Measurements from ENCODE around the gene SMAGP.

- TF ChIP-seq, protein P1, sequence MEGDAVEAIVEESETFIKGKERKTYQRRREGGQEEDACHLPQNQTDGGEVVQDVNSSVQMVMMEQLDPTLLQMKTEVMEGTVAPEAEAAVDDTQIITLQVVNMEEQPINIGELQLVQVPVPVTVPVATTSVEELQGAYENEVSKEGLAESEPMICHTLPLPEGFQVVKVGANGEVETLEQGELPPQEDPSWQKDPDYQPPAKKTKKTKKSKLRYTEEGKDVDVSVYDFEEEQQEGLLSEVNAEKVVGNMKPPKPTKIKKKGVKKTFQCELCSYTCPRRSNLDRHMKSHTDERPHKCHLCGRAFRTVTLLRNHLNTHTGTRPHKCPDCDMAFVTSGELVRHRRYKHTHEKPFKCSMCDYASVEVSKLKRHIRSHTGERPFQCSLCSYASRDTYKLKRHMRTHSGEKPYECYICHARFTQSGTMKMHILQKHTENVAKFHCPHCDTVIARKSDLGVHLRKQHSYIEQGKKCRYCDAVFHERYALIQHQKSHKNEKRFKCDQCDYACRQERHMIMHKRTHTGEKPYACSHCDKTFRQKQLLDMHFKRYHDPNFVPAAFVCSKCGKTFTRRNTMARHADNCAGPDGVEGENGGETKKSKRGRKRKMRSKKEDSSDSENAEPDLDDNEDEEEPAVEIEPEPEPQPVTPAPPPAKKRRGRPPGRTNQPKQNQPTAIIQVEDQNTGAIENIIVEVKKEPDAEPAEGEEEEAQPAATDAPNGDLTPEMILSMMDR (optimal IDR thresholded peaks at IDR 0.05 in 1 of 3, IDR thresholded peaks at IDR 0.05 in 1 of 3, conservative IDR thresholded peaks at IDR 0.05 in 1 of 3; ENCODE audit: extremely low read depth in 1 of 3, insufficient read depth in 2 of 3, low read length in 3 of 3) = no peak
- TF ChIP-seq EZH2 (IDR thresholded peaks at IDR 0.05; ENCODE audit: low read length) = no peak
Observed at GRCh38 chr12:51200156-51200555, 70.1 kb downstream of the SMAGP start.
